ENCODE results near the gene TAS2R7.
"Not testable (repeated sequence)": the region's sequence is repeated elsewhere in the genome, so short reads cannot be mapped to it uniquely, and the experiment has no call there.

Gene TAS2R7

GRCh38 chr12:10801741-10802140, 686 bp downstream of the TAS2R7 start:
- TF ChIP-seq CTCF (conservative IDR thresholded peaks at IDR 0.05; ENCODE audit: low read depth, low read length) = no peak
- Histone ChIP-seq H3K27ac (no peak overlapping the region), H3K79me2 (ENCODE audit: insufficient read depth, low read depth) (no peaks in the 10 kb centered on the region), H3K36me3 (ENCODE audit: insufficient read depth) (no peaks in the 10 kb centered on the region), H3K9ac (no peak overlapping the region), H3K27me3 (ENCODE audit: insufficient read depth, low read depth) (no peaks in the 10 kb centered on the region), H2AFZ (ENCODE audit: low read depth) (no peak overlapping the region), H4K20me1 (ENCODE audit: insufficient read depth) (no peaks in the 10 kb centered on the region), H3K4me2 (no peak overlapping the region), H3K4me3 (IDR thresholded peaks at IDR 0.05; ENCODE audit: insufficient read depth, low read depth, low read length) (no peak overlapping the region), H3K4me1 (ENCODE audit: low read depth, poor library complexity, severe bottlenecking) (no peaks in the 10 kb centered on the region)

- Histone ChIP-seq H3K79me2 (ENCODE audit: insufficient read depth, low read depth) (no peaks in the 10 kb centered on the region), H3K9ac (no peak overlapping the region), H3K36me3 (ENCODE audit: insufficient read depth) (no peaks in the 10 kb centered on the region), H4K20me1 (ENCODE audit: insufficient read depth) (no peaks in the 10 kb centered on the region), H3K4me1 (ENCODE audit: low read depth, poor library complexity, severe bottlenecking) (no peaks in the 10 kb centered on the region), H3K4me3 (IDR thresholded peaks at IDR 0.05; ENCODE audit: insufficient read depth, low read depth, low read length) (no peak overlapping the region), H3K4me2 (no peak overlapping the region), H3K27me3 (ENCODE audit: insufficient read depth, low read depth) (no peaks in the 10 kb centered on the region), H3K27ac (no peak overlapping the region), H2AFZ (ENCODE audit: low read depth) (no peak overlapping the region)
- no peak for TF ChIP-seq CTCF (conservative IDR thresholded peaks at IDR 0.05; ENCODE audit: low read depth, low read length)
Observed at GRCh38 chr12:10794222-10794621, 8.2 kb downstream of the TAS2R7 start.

- not testable (repeated sequence) for H3K27me3 ChIP-seq (ENCODE audit: insufficient read depth, low read depth); H3K36me3 ChIP-seq (ENCODE audit: insufficient read depth); H3K4me1 ChIP-seq (ENCODE audit: low read depth, poor library complexity, severe bottlenecking); H3K9ac ChIP-seq; H3K4me2 ChIP-seq; H3K27ac ChIP-seq; H3K79me2 ChIP-seq (ENCODE audit: insufficient read depth, low read depth); H4K20me1 ChIP-seq (ENCODE audit: insufficient read depth); H2AFZ ChIP-seq (ENCODE audit: low read depth); H3K4me3 ChIP-seq (IDR thresholded peaks at IDR 0.05; ENCODE audit: insufficient read depth, low read depth, low read length)
Observed at GRCh38 chr12:10791769-10792168, 10.7 kb downstream of the TAS2R7 start.

GRCh38 chr12:10783252-10783651, 19.2 kb downstream of the TAS2R7 start:
- no peak overlapping the region for H3K4me3 ChIP-seq (IDR thresholded peaks at IDR 0.05; ENCODE audit: insufficient read depth, low read depth, low read length)
- no peak overlapping the region for H3K4me2 ChIP-seq
- H3K4me1 ChIP-seq (ENCODE audit: low read depth, poor library complexity, severe bottlenecking) = no peaks in the 10 kb centered on the region
- H3K27me3 ChIP-seq (ENCODE audit: insufficient read depth, low read depth) = no peaks in the 10 kb centered on the region
- no peaks in the 10 kb centered on the region for H4K20me1 ChIP-seq (ENCODE audit: insufficient read depth)
- no peak overlapping the region for H3K9ac ChIP-seq
- no peaks in the 10 kb centered on the region for H3K36me3 ChIP-seq (ENCODE audit: insufficient read depth)
- no peak overlapping the region for H3K27ac ChIP-seq
- no peaks in the 10 kb centered on the region for H3K79me2 ChIP-seq (ENCODE audit: insufficient read depth, low read depth)
- H2AFZ ChIP-seq (ENCODE audit: low read depth) = no peak overlapping the region
- no peak for TF ChIP-seq CTCF (conservative IDR thresholded peaks at IDR 0.05; ENCODE audit: low read depth, low read length)

GRCh38 chr12:10779103-10779502, 23.3 kb downstream of the TAS2R7 start:
- H2AFZ ChIP-seq (ENCODE audit: low read depth) = no peak overlapping the region

More at GRCh38 chr12:10779103-10779502, 23.3 kb downstream of the TAS2R7 start:
- no peak for TF ChIP-seq CTCF (conservative IDR thresholded peaks at IDR 0.05; ENCODE audit: low read depth, low read length)
- no peak overlapping the region for H3K27ac ChIP-seq
- no peaks in the 10 kb centered on the region for H3K4me1 ChIP-seq (ENCODE audit: low read depth, poor library complexity, severe bottlenecking)
- no peak overlapping the region for H3K4me3 ChIP-seq (IDR thresholded peaks at IDR 0.05; ENCODE audit: insufficient read depth, low read depth, low read length)
- H3K4me2 ChIP-seq = no peak overlapping the region
- no peaks in the 10 kb centered on the region for H3K36me3 ChIP-seq (ENCODE audit: insufficient read depth)
- H3K27me3 ChIP-seq (ENCODE audit: insufficient read depth, low read depth) = no peaks in the 10 kb centered on the region
- H3K79me2 ChIP-seq (ENCODE audit: insufficient read depth, low read depth) = no peaks in the 10 kb centered on the region
- no peak overlapping the region for H3K9ac ChIP-seq
- no peaks in the 10 kb centered on the region for H4K20me1 ChIP-seq (ENCODE audit: insufficient read depth)

Data from KMS-11 (cell line).